Mucosa of descending colon (tissue), 3 donors: ENCODE results near the gene SSX4. TPM values are rescaled to one million over a fixed set of nuclear protein-coding genes. Genes with fewer than 3 reads are reported as not detected.
"Not testable (repeated sequence)": the region's sequence is repeated elsewhere in the genome, so short reads cannot be mapped to it uniquely, and the experiment has no call there.

Experiments used
- ATAC-seq: fragments of 200-7000 bp; cut with Tn5 transposase; one replicate; pipeline ENCODE4 v1.9.1; 2020; ENCODE audit warnings: mild to moderate bottlenecking, moderate library complexity
- DNase-seq, 3 donors: peaks; one replicate each; pipeline ENCODE4 v3.0.0-alpha.2; 2020
- H3K36me3 ChIP-seq: fragments of 200-600 bp; one replicate; pipeline ENCODE4 v1.8.0; 2021; ENCODE audit warnings: low read depth, mild to moderate bottlenecking
- H3K4me1 ChIP-seq: fragments of 200-600 bp; one replicate; pipeline ENCODE4 v1.8.0; 2021; ENCODE audit warnings: low read depth, mild to moderate bottlenecking
- H3K4me3 ChIP-seq: fragments of 200-600 bp; one replicate; pipeline ENCODE4 v1.8.0; 2021; ENCODE audit warnings: mild to moderate bottlenecking
- H3K9me3 ChIP-seq: fragments of 200-600 bp; one replicate; pipeline ENCODE4 v1.8.0; 2021; ENCODE audit warnings: mild to moderate bottlenecking
- intact Hi-C, 2 donors: fragments of 100-400 bp; cut with DNase I in 1 of 2; cut with micrococcal nuclease in 1 of 2; formaldehyde crosslinking; loops; one replicate each; pipeline versions ENCODE4 v1.11.0 to v1.11.1; 2022; cut with DNase I, micrococcal nuclease
- long read RNA-seq, 2 donors: library from polyadenylated mRNA; unstranded; transcript quantifications; one replicate each; pipeline ENCODE4 v2.0.0, GENCODE V29; 2019 to 2021
- total RNA-seq, 3 donors: library from RNA; stranded (reverse); fragmentation: NEBNext Ultra II Directional in 2 of 3; extraction: Animal tissue kit (Norgen Biotek cat#: 25700) in 2 of 3; gene quantifications; one replicate each; pipeline versions ENCODE4 v1.2.1 to v1.2.4, GENCODE V29; 2021 to 2023
- TF ChIP-seq, protein P1 (sequence below): fragments of 200-600 bp; IDR thresholded peaks from one replicate; pipeline ENCODE4 v1.8.0; 2022; ENCODE audit warnings: antibody characterized with exemption, mild to moderate bottlenecking
- donor health status: DM: no; HTN: no; CAD: no; lungs with moderate emphysema.
- donor health status: DM: no; HTN: no; CAD: no.
- donor health status: DM: no; HTN: yes; CAD: no.

The SSX4 gene
- not detected for total RNA-seq
- long read RNA-seq, donor 1: 0 reads
- long read RNA-seq, donor 2: 0 reads

GRCh38 chrX:48383239-48383638 is at the start of gene SSX4:
TSS of gene SSX4 (plus strand) at chrX:48383539. CDS start at chrX:48384054, 515 bp downstream.
- H3K9me3 ChIP-seq, H3K4me3 ChIP-seq, DNase-seq, H3K36me3 ChIP-seq, intact Hi-C loops, ATAC-seq, H3K4me1 ChIP-seq: not testable (repeated sequence)

DNA sequence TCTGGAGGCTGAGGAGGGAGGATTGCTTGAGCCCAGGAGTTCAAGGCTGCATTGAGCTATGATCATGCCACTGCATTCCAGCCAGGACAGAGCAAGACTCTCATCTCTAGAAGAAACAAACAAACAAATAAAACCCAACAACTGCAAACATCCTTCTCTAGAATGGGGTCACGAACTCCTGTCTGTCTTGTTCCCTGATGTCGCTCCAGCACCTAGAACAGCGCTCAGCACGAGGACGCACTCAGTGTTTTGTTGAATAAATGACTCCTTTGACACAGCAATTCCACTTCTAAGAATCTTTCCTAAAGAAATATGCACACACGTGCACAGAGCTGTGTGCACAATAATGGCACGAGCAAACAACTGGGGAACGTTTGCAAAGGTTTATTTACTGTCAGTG is 37.3 kb upstream of the SSX4 start:
- H3K4me3 ChIP-seq, DNase-seq, H3K36me3 ChIP-seq, intact Hi-C loops, H3K4me1 ChIP-seq, ATAC-seq, H3K9me3 ChIP-seq: not testable (repeated sequence)

GRCh38 chrX:48356315-48357094 is 26.8 kb upstream of the SSX4 start, which contains the start of gene SSX3:
TSS of gene SSX3 (minus strand) at chrX:48356703. CDS start at chrX:48355249, 1,454 bp downstream.
- ATAC-seq, intact Hi-C loops, H3K9me3 ChIP-seq, H3K36me3 ChIP-seq, H3K4me1 ChIP-seq, DNase-seq, H3K4me3 ChIP-seq: not testable (repeated sequence)

GRCh38 chrX:48357681-48358080 is 25.7 kb upstream of the SSX4 start:
- Histone ChIP-seq H3K4me3 (no peak overlapping the region), H3K36me3 (no peaks in the 10 kb centered on the region), H3K4me1 (no peaks in the 10 kb centered on the region), H3K9me3 (no peaks in the 10 kb centered on the region)
- TF ChIP-seq, protein P1, sequence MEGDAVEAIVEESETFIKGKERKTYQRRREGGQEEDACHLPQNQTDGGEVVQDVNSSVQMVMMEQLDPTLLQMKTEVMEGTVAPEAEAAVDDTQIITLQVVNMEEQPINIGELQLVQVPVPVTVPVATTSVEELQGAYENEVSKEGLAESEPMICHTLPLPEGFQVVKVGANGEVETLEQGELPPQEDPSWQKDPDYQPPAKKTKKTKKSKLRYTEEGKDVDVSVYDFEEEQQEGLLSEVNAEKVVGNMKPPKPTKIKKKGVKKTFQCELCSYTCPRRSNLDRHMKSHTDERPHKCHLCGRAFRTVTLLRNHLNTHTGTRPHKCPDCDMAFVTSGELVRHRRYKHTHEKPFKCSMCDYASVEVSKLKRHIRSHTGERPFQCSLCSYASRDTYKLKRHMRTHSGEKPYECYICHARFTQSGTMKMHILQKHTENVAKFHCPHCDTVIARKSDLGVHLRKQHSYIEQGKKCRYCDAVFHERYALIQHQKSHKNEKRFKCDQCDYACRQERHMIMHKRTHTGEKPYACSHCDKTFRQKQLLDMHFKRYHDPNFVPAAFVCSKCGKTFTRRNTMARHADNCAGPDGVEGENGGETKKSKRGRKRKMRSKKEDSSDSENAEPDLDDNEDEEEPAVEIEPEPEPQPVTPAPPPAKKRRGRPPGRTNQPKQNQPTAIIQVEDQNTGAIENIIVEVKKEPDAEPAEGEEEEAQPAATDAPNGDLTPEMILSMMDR: no peak
- DNase-seq (no peak), ATAC-seq (no peak)
- intact Hi-C loops: no loop called here

DNA sequence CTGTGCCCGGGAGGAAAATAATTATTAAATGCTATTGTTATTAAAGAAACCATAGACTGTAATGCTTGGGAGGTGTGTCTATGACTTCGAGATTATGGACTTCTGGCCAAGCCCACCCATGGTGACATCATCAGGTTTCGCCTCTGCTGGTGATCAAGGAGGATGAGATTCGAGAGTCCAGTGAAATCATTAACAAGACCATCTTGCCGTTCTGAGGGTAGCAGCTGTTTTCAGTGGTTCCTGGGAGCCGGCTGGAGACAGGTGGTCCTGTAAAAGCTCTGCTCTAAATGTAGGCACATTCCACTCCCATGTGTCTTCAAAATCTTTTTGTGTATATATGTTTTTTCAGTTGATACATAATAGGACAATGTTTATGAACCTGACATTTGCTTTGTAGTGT is 24.1 kb upstream of the SSX4 start:
- H3K9me3 ChIP-seq, DNase-seq, ATAC-seq, intact Hi-C loops, H3K4me1 ChIP-seq, H3K4me3 ChIP-seq, H3K36me3 ChIP-seq: not testable (repeated sequence)

DNA sequence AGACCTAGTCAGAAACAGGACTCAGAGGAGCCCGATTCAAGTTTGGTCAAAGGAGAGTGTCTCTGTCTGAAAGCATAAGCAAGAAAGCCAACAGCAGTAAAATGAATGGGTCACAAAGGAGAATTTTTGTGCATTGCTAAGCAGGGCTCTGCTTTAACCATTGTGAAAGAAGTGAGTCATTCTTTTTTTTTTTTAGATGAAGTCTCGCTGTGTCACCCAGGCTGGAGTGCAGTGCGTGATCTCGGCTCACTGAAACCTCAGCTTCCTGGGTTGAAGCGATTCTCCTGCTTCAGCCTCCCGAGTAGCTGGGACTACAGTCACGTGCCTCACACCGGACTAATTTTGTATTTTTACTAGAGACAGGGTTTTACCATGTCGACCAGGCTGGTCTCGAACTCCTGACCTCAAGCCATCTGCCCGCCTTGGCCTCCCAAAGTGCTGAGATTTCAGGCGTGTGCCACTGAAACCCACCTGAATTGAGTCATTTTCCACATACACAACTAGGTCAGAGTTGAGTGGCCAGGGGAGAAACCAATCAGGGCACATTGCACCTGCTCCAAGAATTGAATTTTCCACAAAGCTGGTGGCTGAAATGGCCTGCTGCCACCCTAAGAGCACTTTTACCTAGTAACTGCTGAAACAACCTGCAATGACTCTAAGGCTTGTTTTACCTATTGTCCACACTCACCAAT is 15.5 kb upstream of the SSX4 start:
- DNase-seq, ATAC-seq, H3K9me3 ChIP-seq, H3K4me3 ChIP-seq, intact Hi-C loops, H3K36me3 ChIP-seq, H3K4me1 ChIP-seq: not testable (repeated sequence)

DNA sequence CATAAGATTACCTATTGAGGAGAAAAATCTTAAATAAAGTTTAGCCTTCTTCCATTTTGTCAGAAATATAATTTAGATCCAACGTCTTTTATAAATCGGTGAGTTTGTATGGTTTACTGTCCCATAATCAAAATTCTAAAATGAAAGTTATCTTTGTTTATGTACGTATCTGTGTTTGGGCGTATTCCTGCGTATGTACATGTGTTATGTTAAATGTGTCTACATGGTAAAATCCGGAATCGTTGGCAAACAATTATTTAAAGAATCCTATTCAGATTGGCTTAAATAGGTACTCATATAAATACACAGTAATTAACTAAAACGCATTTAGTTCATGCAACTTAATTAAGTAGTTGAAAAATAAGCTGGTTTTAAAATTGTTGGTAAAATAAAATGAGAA is 12.9 kb upstream of the SSX4 start:
- H3K9me3 ChIP-seq, H3K4me3 ChIP-seq, DNase-seq, ATAC-seq, H3K4me1 ChIP-seq, H3K36me3 ChIP-seq, intact Hi-C loops: not testable (repeated sequence)

GRCh38 chrX:48396931-48397330 is 13.6 kb downstream of the SSX4 start:
- H3K4me3 ChIP-seq, H3K36me3 ChIP-seq, ATAC-seq, DNase-seq, H3K9me3 ChIP-seq, intact Hi-C loops, H3K4me1 ChIP-seq: not testable (repeated sequence)

DNA sequence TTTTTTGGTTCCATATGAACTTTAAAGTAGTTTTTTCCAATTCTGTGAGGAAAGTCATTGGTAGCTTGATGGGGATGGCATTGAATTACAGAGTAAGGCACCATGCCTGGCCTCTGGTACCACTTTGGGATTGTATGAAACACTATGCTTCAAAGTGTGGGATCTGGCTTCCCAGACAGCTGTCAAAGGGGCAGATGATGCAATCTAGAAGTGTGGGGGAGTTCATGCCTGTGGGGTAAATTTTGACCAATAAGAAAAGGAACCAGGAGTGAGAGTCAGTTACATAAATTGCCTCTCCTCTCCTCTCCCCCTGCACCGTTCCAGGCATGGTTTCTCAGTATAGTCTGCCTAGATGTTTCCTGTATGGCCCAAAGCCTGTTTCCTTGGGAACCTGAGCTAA is 14.5 kb downstream of the SSX4 start:
- H3K36me3 ChIP-seq, H3K4me3 ChIP-seq, ATAC-seq, H3K4me1 ChIP-seq, H3K9me3 ChIP-seq, intact Hi-C loops, DNase-seq: not testable (repeated sequence)

GRCh38 chrX:48411860-48412259 is 28.5 kb downstream of the SSX4 start, which contains the start of gene SSX4B:
TSS of gene SSX4B (minus strand) at chrX:48411960. CDS start at chrX:48411372, 588 bp downstream.
- ATAC-seq, H3K9me3 ChIP-seq, DNase-seq, H3K4me3 ChIP-seq, H3K36me3 ChIP-seq, intact Hi-C loops, H3K4me1 ChIP-seq: not testable (repeated sequence)

GRCh38 chrX:48427027-48427716 is 43.8 kb downstream of the SSX4 start:
- DNase-seq, intact Hi-C loops, H3K36me3 ChIP-seq, H3K9me3 ChIP-seq, H3K4me3 ChIP-seq, ATAC-seq, H3K4me1 ChIP-seq: not testable (repeated sequence)

DNA sequence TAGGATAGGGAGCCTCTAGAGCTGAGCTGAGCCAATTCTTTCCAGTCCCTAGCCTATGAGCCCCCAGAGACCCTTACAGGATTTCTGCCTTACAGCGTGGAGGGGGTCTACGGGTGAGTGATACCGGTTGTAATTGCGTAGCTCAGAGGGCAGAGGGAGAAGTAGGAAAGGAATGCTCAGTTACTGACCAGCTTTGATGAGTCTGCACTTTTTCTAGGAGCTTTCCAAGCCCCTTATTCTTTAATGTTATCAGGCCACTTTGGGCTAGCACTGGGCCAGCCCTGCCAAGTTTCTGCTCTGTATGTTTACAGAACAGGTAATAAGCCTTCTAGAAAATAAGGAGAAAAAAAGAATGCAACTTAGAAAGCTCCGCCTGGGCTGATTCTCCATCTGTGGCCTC is 46.3 kb downstream of the SSX4 start:
- H3K4me1 ChIP-seq, DNase-seq, H3K4me3 ChIP-seq, ATAC-seq, intact Hi-C loops, H3K36me3 ChIP-seq, H3K9me3 ChIP-seq: not testable (repeated sequence)

DNA sequence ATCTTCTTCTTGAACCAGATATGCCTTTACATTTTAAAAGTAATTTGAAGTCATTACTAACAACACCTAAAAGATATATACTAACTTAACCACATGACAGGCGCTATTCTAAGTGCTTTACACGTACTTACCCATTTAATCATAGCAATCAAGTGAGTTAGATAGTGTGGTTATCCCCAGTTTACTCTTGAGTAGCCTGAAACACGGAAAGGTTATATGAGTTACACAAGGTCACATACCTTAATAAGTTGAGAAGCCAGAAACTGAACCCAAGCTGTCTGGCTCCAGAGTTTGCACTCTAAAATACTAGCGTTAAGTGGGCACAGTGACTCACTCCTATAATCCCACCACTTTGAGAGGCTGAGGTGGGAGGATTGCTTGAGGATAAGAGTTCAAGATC is 46.8 kb downstream of the SSX4 start:
- H3K9me3 ChIP-seq, H3K4me3 ChIP-seq, H3K4me1 ChIP-seq, DNase-seq, intact Hi-C loops, H3K36me3 ChIP-seq, ATAC-seq: not testable (repeated sequence)
